ENCODE results near the gene SMYD3.

Gene SMYD3

GRCh38 chr1:246384616-246385015 lies 122.5 kb downstream of the SMYD3 start:
- Histone ChIP-seq H3K23ac (ENCODE audit: low read length in 2 of 2) (no peak overlapping the region), H2BK5ac (ENCODE audit: low read depth, low read length, poor library complexity, severe bottlenecking) (no peak overlapping the region), H4K8ac (ENCODE audit: low read length) (no peak overlapping the region), H3K9me3 (ENCODE audit: control insufficient read depth, low read length) (no peaks in the 10 kb centered on the region), H3K14ac (ENCODE audit: low read length in 2 of 2) (no peak overlapping the region), H3K36me3 (ENCODE audit: control insufficient read depth in 1 of 2, insufficient read depth in 2 of 2, low read depth in 1 of 2, low read length in 2 of 2) (peaks cover 0 to 3% of the 10 kb centered on the region in 2 experiments), H3K4me3 (ENCODE audit: insufficient read depth in 1 of 2, low read depth in 1 of 2, low read length in 2 of 2) (no peak overlapping the region), H3K4ac (ENCODE audit: low read depth in 1 of 2, low read length in 2 of 2) (no peak overlapping the region), H2BK15ac (ENCODE audit: low read depth, poor library complexity, severe bottlenecking) (no peak overlapping the region), H3K27ac (ENCODE audit: low read length, poor library complexity, severe bottlenecking) (no peak overlapping the region), H2AK5ac (ENCODE audit: low read length, severe bottlenecking) (no peak overlapping the region), H3K4me1 (ENCODE audit: control insufficient read depth, insufficient read depth, low read depth, low read length) (peaks cover 6% of the 10 kb centered on the region), H3K9ac (ENCODE audit: low read length) (no peak overlapping the region), H3K18ac (ENCODE audit: low read depth in 1 of 2, low read length in 2 of 2) (no peak overlapping the region), H3K79me1 (replicated peaks; ENCODE audit: low read length, poor library complexity, severe bottlenecking) (peaks cover 16% of the 10 kb centered on the region), H3K4me2 (ENCODE audit: low read length, poor library complexity, severe bottlenecking) (no peak overlapping the region), H2AFZ (ENCODE audit: low read depth, low read length) (no peak overlapping the region), H2BK120ac (ENCODE audit: low read depth, low read length) (no peak overlapping the region), H4K91ac (ENCODE audit: low read length) (no peak overlapping the region), H3K27me3 (ENCODE audit: control insufficient read depth in 1 of 2, insufficient read depth in 1 of 2, low read length in 2 of 2) (no peaks in the 10 kb centered on the region), H2BK12ac (ENCODE audit: low read length in 2 of 2) (no peak overlapping the region)
- no CpG with 5 or more reads among the region's 4 CpGs for WGBS
- no peak for DNase-seq

GRCh38 chr1:246383791-246384190 lies 123.3 kb downstream of the SMYD3 start:
- Histone ChIP-seq H3K27ac (ENCODE audit: low read length, poor library complexity, severe bottlenecking) (no peak overlapping the region), H3K18ac (ENCODE audit: low read depth in 1 of 2, low read length in 2 of 2) (no peak overlapping the region), H2BK120ac (ENCODE audit: low read depth, low read length) (no peak overlapping the region), H3K4me2 (ENCODE audit: low read length, poor library complexity, severe bottlenecking) (no peak overlapping the region), H3K36me3 (ENCODE audit: control insufficient read depth in 1 of 2, insufficient read depth in 2 of 2, low read depth in 1 of 2, low read length in 2 of 2) (peaks cover 0 to 3% of the 10 kb centered on the region in 2 experiments), H4K91ac (ENCODE audit: low read length) (no peak overlapping the region), H3K14ac (ENCODE audit: low read length in 2 of 2) (no peak overlapping the region), H4K8ac (ENCODE audit: low read length) (no peak overlapping the region), H3K4me1 (ENCODE audit: control insufficient read depth, insufficient read depth, low read depth, low read length) (peaks cover 6% of the 10 kb centered on the region), H3K27me3 (ENCODE audit: control insufficient read depth in 1 of 2, insufficient read depth in 1 of 2, low read length in 2 of 2) (no peaks in the 10 kb centered on the region), H2BK12ac (ENCODE audit: low read length in 2 of 2) (no peak overlapping the region), H2AFZ (ENCODE audit: low read depth, low read length) (no peak overlapping the region), H2BK5ac (ENCODE audit: low read depth, low read length, poor library complexity, severe bottlenecking) (no peak overlapping the region), H3K9me3 (ENCODE audit: control insufficient read depth, low read length) (no peaks in the 10 kb centered on the region), H3K4me3 (ENCODE audit: insufficient read depth in 1 of 2, low read depth in 1 of 2, low read length in 2 of 2) (no peak overlapping the region), H3K4ac (ENCODE audit: low read depth in 1 of 2, low read length in 2 of 2) (no peak overlapping the region), H2BK15ac (ENCODE audit: low read depth, poor library complexity, severe bottlenecking) (no peak overlapping the region), H3K79me1 (replicated peaks; ENCODE audit: low read length, poor library complexity, severe bottlenecking) (peaks cover 17% of the 10 kb centered on the region), H3K23ac (ENCODE audit: low read length in 2 of 2) (no peak overlapping the region), H2AK5ac (ENCODE audit: low read length, severe bottlenecking) (no peak overlapping the region), H3K9ac (ENCODE audit: low read length) (no peak overlapping the region)
- DNase-seq: no peak

GRCh38 chr1:246383239-246383589 lies 123.9 kb downstream of the SMYD3 start:
- Histone ChIP-seq H3K9ac (ENCODE audit: low read length) (no peak overlapping the region), H2AK5ac (ENCODE audit: low read length, severe bottlenecking) (no peak overlapping the region), H3K23ac (ENCODE audit: low read length in 2 of 2) (no peak overlapping the region), H4K91ac (ENCODE audit: low read length) (no peak overlapping the region), H2BK15ac (ENCODE audit: low read depth, poor library complexity, severe bottlenecking) (no peak overlapping the region), H3K4ac (ENCODE audit: low read depth in 1 of 2, low read length in 2 of 2) (no peak overlapping the region), H3K36me3 (ENCODE audit: control insufficient read depth in 1 of 2, insufficient read depth in 2 of 2, low read depth in 1 of 2, low read length in 2 of 2) (peaks cover 0 to 3% of the 10 kb centered on the region in 2 experiments), H2BK120ac (ENCODE audit: low read depth, low read length) (no peak overlapping the region), H3K27ac (ENCODE audit: low read length, poor library complexity, severe bottlenecking) (no peak overlapping the region), H3K4me2 (ENCODE audit: low read length, poor library complexity, severe bottlenecking) (no peak overlapping the region), H3K4me3 (ENCODE audit: insufficient read depth in 1 of 2, low read depth in 1 of 2, low read length in 2 of 2) (no peak overlapping the region), H3K9me3 (ENCODE audit: control insufficient read depth, low read length) (no peaks in the 10 kb centered on the region), H4K8ac (ENCODE audit: low read length) (no peak overlapping the region), H3K27me3 (ENCODE audit: control insufficient read depth in 1 of 2, insufficient read depth in 1 of 2, low read length in 2 of 2) (no peaks in the 10 kb centered on the region), H3K4me1 (ENCODE audit: control insufficient read depth, insufficient read depth, low read depth, low read length) (peaks cover 6% of the 10 kb centered on the region), H3K79me1 (replicated peaks; ENCODE audit: low read length, poor library complexity, severe bottlenecking) (peaks cover 17% of the 10 kb centered on the region), H3K14ac (ENCODE audit: low read length in 2 of 2) (no peak overlapping the region), H2AFZ (ENCODE audit: low read depth, low read length) (no peak overlapping the region), H2BK12ac (ENCODE audit: low read length in 2 of 2) (no peak overlapping the region), H3K18ac (ENCODE audit: low read depth in 1 of 2, low read length in 2 of 2) (no peak overlapping the region), H2BK5ac (ENCODE audit: low read depth, low read length, poor library complexity, severe bottlenecking) (no peak overlapping the region)
- no peak for DNase-seq
- 86% methylated on average over 1 of the region's 1 CpG for WGBS

- Histone ChIP-seq H3K27me3 (ENCODE audit: control insufficient read depth in 1 of 2, insufficient read depth in 1 of 2, low read length in 2 of 2) (no peaks in the 10 kb centered on the region), H2BK120ac (ENCODE audit: low read depth, low read length) (no peak overlapping the region), H2BK12ac (ENCODE audit: low read length in 2 of 2) (no peak overlapping the region), H4K8ac (ENCODE audit: low read length) (no peak overlapping the region), H3K9me3 (ENCODE audit: control insufficient read depth, low read length) (no peaks in the 10 kb centered on the region), H3K23ac (ENCODE audit: low read length in 2 of 2) (no peak overlapping the region), H3K36me3 (ENCODE audit: control insufficient read depth in 1 of 2, insufficient read depth in 2 of 2, low read depth in 1 of 2, low read length in 2 of 2) (peaks cover 0 to 3% of the 10 kb centered on the region in 2 experiments), H2AFZ (ENCODE audit: low read depth, low read length) (no peak overlapping the region), H3K9ac (ENCODE audit: low read length) (no peak overlapping the region), H2AK5ac (ENCODE audit: low read length, severe bottlenecking) (peak overlapping the region; percentile 9), H3K14ac (ENCODE audit: low read length in 2 of 2) (peak overlapping the region in 1 of 2 experiments; percentile 10), H3K27ac (ENCODE audit: low read length, poor library complexity, severe bottlenecking) (no peak overlapping the region), H3K4me2 (ENCODE audit: low read length, poor library complexity, severe bottlenecking) (no peak overlapping the region), H3K4me1 (ENCODE audit: control insufficient read depth, insufficient read depth, low read depth, low read length) (peaks cover 6% of the 10 kb centered on the region), H3K4me3 (ENCODE audit: insufficient read depth in 1 of 2, low read depth in 1 of 2, low read length in 2 of 2) (no peak overlapping the region), H3K4ac (ENCODE audit: low read depth in 1 of 2, low read length in 2 of 2) (no peak overlapping the region), H4K91ac (ENCODE audit: low read length) (no peak overlapping the region), H2BK5ac (ENCODE audit: low read depth, low read length, poor library complexity, severe bottlenecking) (no peak overlapping the region), H2BK15ac (ENCODE audit: low read depth, poor library complexity, severe bottlenecking) (no peak overlapping the region), H3K18ac (ENCODE audit: low read depth in 1 of 2, low read length in 2 of 2) (no peak overlapping the region), H3K79me1 (replicated peaks; ENCODE audit: low read length, poor library complexity, severe bottlenecking) (peaks cover 17% of the 10 kb centered on the region)
- DNase-seq: no peak
- 95% methylated on average over 2 of the region's 3 CpGs for WGBS
Measured at GRCh38 chr1:246382589-246383238, 124.4 kb downstream of the SMYD3 start.
